ENCODE measurements around the gene PTPRG. TPM values are rescaled to one million over a fixed set of nuclear protein-coding genes. Genes with fewer than 3 reads are reported as not detected.

The PTPRG gene
- total RNA-seq, 4 donors from 2014 or later = 51.9 to 56.8 (median 54.4) TPM

DNA sequence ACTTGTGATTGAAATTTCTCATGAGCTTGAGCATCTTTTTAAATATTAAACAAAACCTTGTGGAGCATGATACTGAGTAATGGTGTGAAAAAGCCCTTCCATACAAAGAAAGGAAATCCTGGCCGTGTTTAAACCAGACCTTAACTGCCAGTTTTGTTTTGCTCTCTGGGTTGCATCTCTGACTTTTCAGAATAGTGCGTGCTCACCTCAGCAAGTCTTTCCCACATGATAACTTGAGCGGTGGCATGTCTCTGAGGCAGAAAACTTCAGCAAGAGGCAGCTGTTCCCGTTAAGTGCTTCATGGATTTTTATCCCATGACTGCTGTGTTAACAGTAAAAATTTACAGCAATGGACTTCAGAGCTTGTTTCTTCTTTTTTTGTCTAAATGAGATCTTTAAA is 418.7 kb downstream of the PTPRG start:
- no peak for DNase-seq (ENCODE audit: extremely low spot score)
- WGBS = 63% methylated on average over 4 of the region's 4 CpGs
- TF ChIP-seq POLR2AphosphoS5 (IDR thresholded peaks at IDR 0.05) (no peak), POLR2A (IDR thresholded peaks at IDR 0.05; ENCODE audit: low read depth) (no peak), EP300 (IDR thresholded peaks at IDR 0.05) (no peak)
- TF ChIP-seq, protein P1, sequence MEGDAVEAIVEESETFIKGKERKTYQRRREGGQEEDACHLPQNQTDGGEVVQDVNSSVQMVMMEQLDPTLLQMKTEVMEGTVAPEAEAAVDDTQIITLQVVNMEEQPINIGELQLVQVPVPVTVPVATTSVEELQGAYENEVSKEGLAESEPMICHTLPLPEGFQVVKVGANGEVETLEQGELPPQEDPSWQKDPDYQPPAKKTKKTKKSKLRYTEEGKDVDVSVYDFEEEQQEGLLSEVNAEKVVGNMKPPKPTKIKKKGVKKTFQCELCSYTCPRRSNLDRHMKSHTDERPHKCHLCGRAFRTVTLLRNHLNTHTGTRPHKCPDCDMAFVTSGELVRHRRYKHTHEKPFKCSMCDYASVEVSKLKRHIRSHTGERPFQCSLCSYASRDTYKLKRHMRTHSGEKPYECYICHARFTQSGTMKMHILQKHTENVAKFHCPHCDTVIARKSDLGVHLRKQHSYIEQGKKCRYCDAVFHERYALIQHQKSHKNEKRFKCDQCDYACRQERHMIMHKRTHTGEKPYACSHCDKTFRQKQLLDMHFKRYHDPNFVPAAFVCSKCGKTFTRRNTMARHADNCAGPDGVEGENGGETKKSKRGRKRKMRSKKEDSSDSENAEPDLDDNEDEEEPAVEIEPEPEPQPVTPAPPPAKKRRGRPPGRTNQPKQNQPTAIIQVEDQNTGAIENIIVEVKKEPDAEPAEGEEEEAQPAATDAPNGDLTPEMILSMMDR (IDR thresholded peaks at IDR 0.05) = no peak
- Histone ChIP-seq H3K27ac (replicated peaks in 1 of 4) (no peak overlapping the region), H3K36me3 (no peaks in the 10 kb centered on the region), H3K9me3 (no peaks in the 10 kb centered on the region), H3K4me1 (peaks cover 5 to 29% (median 11%) of the 10 kb centered on the region in 4 donors), H3K4me3 (no peak overlapping the region), H3K27me3 (no peaks in the 10 kb centered on the region)
- intact Hi-C loops (cut with DNase I) = no loop called here

DNA sequence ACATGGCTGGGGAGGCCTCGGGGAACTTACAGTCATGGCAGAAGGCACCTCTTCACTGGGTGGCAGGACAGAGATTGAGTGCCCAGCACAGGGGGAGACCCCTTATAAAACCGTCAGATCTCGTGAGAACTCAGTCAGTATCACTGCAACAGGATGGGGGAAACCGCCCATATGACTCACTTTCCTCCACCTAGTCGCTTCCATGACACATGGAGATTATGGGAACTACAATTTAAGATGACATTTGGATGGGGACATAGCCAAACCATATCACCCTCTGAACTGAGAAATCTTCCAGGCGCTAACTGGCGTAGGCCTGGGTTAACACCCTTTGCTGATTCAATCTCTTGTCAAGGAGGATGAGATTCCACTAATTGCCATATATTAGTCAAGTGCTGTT is 419.7 kb downstream of the PTPRG start:
- 94% methylated on average over 7 of the region's 7 CpGs for WGBS
- TF ChIP-seq EP300 (IDR thresholded peaks at IDR 0.05) (no peak), POLR2A (IDR thresholded peaks at IDR 0.05; ENCODE audit: low read depth) (no peak), POLR2AphosphoS5 (IDR thresholded peaks at IDR 0.05) (no peak)
- TF ChIP-seq, protein P1 (IDR thresholded peaks at IDR 0.05) = no peak
- Histone ChIP-seq H3K36me3 (no peaks in the 10 kb centered on the region), H3K4me3 (no peak overlapping the region), H3K27me3 (no peaks in the 10 kb centered on the region), H3K9me3 (no peaks in the 10 kb centered on the region), H3K4me1 (peaks cover 4 to 21% (median 11%) of the 10 kb centered on the region in 4 donors), H3K27ac (replicated peaks in 1 of 4) (no peak overlapping the region)
- no peak for DNase-seq (ENCODE audit: extremely low spot score)
- intact Hi-C loops (cut with DNase I) = no loop called here

DNA sequence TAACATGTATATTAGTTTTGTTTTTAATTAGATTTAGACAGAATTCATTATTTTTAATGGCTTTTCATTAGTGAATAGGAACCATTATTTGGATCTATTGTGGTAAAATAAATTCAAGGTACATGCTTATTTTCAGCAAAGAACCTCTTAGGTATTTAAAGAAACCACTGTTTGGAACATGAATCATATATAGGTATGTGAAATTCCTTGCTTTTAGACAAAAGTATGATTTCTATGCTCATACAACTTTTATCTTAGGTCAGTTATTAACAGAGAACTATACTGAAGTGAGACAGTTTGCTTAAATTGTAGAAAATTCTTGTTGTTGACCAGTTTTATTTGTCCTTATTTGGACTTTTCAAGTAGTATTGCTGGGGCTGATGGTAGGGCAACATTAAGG is 422.1 kb downstream of the PTPRG start:
- DNase-seq (ENCODE audit: extremely low spot score) = no peak
- Histone ChIP-seq H3K4me3 (no peak overlapping the region), H3K27me3 (no peaks in the 10 kb centered on the region), H3K9me3 (no peaks in the 10 kb centered on the region), H3K27ac (replicated peaks in 1 of 4) (no peak overlapping the region), H3K4me1 (peaks cover 1 to 15% (median 10%) of the 10 kb centered on the region in 4 donors), H3K36me3 (no peaks in the 10 kb centered on the region)
- intact Hi-C loops (cut with DNase I) = no loop called here
- TF ChIP-seq, protein P1 (IDR thresholded peaks at IDR 0.05) = no peak
- TF ChIP-seq POLR2A (IDR thresholded peaks at IDR 0.05; ENCODE audit: low read depth) (no peak), POLR2AphosphoS5 (IDR thresholded peaks at IDR 0.05) (no peak), EP300 (IDR thresholded peaks at IDR 0.05) (no peak)

DNA sequence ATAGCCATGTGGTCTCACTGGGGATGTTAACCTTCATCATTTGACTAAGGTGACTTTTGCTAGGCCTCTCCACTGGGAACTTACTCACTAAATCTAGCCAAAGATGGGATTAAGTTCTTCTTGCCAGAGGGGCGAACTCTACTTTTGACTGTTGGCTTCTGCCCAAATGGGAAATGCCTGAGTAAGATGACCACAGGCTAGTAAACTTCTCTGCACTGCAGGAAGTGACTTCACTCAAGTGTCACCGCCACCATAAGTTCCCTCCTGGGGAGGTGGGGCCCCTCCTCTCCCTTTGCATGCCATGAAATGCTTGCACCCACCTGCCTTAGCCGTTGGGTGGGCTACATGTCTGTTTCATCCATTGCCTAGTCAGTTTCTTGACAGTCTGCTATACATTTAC is 423.6 kb downstream of the PTPRG start:
- no peaks in the 10 kb centered on the region for H3K27me3 ChIP-seq
- WGBS = 75% methylated on average over 2 of the region's 3 CpGs
- H3K27ac ChIP-seq (replicated peaks in 1 of 4) = no peak overlapping the region
- H3K4me3 ChIP-seq = no peak overlapping the region
- H3K4me1 ChIP-seq = peaks cover 0 to 9% (median 3%) of the 10 kb centered on the region in 4 donors
- DNase-seq (ENCODE audit: extremely low spot score) = no peak
- intact Hi-C loops (cut with DNase I) = no loop called here
- H3K36me3 ChIP-seq = no peaks in the 10 kb centered on the region
- TF ChIP-seq, protein P1 (IDR thresholded peaks at IDR 0.05) = no peak
- TF ChIP-seq POLR2AphosphoS5 (IDR thresholded peaks at IDR 0.05) (no peak), POLR2A (IDR thresholded peaks at IDR 0.05; ENCODE audit: low read depth) (no peak), EP300 (IDR thresholded peaks at IDR 0.05) (no peak)
- no peaks in the 10 kb centered on the region for H3K9me3 ChIP-seq

DNA sequence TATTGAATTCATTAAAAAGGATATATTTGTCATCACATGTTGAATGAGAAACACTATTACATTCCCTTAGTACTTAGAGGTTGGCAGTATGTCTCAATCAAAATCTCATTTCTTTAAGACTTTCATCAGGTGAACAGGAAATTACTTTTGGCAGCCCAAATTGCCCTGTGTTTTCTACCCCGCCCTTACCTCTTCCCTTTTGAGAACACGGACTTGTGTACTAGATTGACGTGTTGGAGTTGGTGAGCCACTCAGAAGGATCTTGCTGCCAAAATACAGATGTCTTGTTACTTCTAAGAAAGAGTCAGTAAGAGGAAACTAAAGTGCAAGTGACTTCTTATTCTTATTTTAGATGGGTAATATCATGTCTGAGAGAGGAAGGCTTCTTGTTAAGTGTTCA is 425.1 kb downstream of the PTPRG start:
- intact Hi-C loops (cut with DNase I) = no loop called here
- no peak for DNase-seq (ENCODE audit: extremely low spot score)
- Histone ChIP-seq H3K36me3 (no peaks in the 10 kb centered on the region), H3K27me3 (no peaks in the 10 kb centered on the region), H3K27ac (replicated peaks in 1 of 4) (no peak overlapping the region), H3K4me1 (peaks cover 0 to 6% (median 0%) of the 10 kb centered on the region in 4 donors), H3K9me3 (no peaks in the 10 kb centered on the region), H3K4me3 (no peak overlapping the region)
- 82% methylated on average over 3 of the region's 3 CpGs for WGBS
- TF ChIP-seq POLR2AphosphoS5 (IDR thresholded peaks at IDR 0.05) (no peak), POLR2A (IDR thresholded peaks at IDR 0.05; ENCODE audit: low read depth) (no peak), EP300 (IDR thresholded peaks at IDR 0.05) (no peak)
- TF ChIP-seq, protein P1 (IDR thresholded peaks at IDR 0.05) = no peak

Measured in esophagus muscularis mucosa (tissue), 4 donors.